ENCODE results near the gene AAK1. TPM values are rescaled to one million over a fixed set of nuclear protein-coding genes. Genes with fewer than 3 reads are reported as not detected.

AAK1 gene
- total RNA-seq, 1 experiment from 2014 or later: 75.8 TPM

- DNase-seq (ENCODE audit: unreplicated experiment): no peak
- intact Hi-C loops (cut with micrococcal nuclease): no loop called here
- H3K36me3 Mint-ChIP-seq (ENCODE audit: insufficient read depth, unreplicated experiment): peaks cover 20% of the 10 kb centered on the region
- no peaks in the 10 kb centered on the region for H3K27me3 Mint-ChIP-seq (ENCODE audit: insufficient read depth, unreplicated experiment)
- POLR2A ChIA-PET: no interaction called here
- H3K4me1 Mint-ChIP-seq (ENCODE audit: insufficient read depth, unreplicated experiment): no peaks in the 10 kb centered on the region
- no peaks in the 10 kb centered on the region for H3K9me3 Mint-ChIP-seq (ENCODE audit: unreplicated experiment)
- TF ChIP-seq CTCF (IDR thresholded peaks at IDR 0.05; ENCODE audit: unreplicated experiment): no peak
- no peak overlapping the region for H3K27ac Mint-ChIP-seq (ENCODE audit: low read depth, unreplicated experiment)
- H3K4me3 Mint-ChIP-seq (ENCODE audit: unreplicated experiment): no peak overlapping the region
- CTCF ChIA-PET: no interaction called here
- BruUV-seq (replicated peaks): no TSS peak
These were observed 143.6 kb downstream of the AAK1 start for GRCh38 chr2:69499966-69500365.

GRCh38 chr2:69499242-69499641 lies 144.3 kb downstream of the AAK1 start:
- no peaks in the 10 kb centered on the region for H3K4me1 Mint-ChIP-seq (ENCODE audit: insufficient read depth, unreplicated experiment)
- no peak for TF ChIP-seq CTCF (IDR thresholded peaks at IDR 0.05; ENCODE audit: unreplicated experiment)
- intact Hi-C loops (cut with micrococcal nuclease): no loop called here
- no peaks in the 10 kb centered on the region for H3K9me3 Mint-ChIP-seq (ENCODE audit: unreplicated experiment)
- no peak for DNase-seq (ENCODE audit: unreplicated experiment)
- no TSS peak for BruUV-seq (replicated peaks)
- H3K4me3 Mint-ChIP-seq (ENCODE audit: unreplicated experiment): no peak overlapping the region
- H3K36me3 Mint-ChIP-seq (ENCODE audit: insufficient read depth, unreplicated experiment): peaks cover 20% of the 10 kb centered on the region
- no peak overlapping the region for H3K27ac Mint-ChIP-seq (ENCODE audit: low read depth, unreplicated experiment)
- no peaks in the 10 kb centered on the region for H3K27me3 Mint-ChIP-seq (ENCODE audit: insufficient read depth, unreplicated experiment)
- POLR2A ChIA-PET: no interaction called here
- CTCF ChIA-PET: no interaction called here

GRCh38 chr2:69495861-69496260 lies 147.7 kb downstream of the AAK1 start:
- no peak for TF ChIP-seq CTCF (IDR thresholded peaks at IDR 0.05; ENCODE audit: unreplicated experiment)
- H3K36me3 Mint-ChIP-seq (ENCODE audit: insufficient read depth, unreplicated experiment): peaks cover 8% of the 10 kb centered on the region
- H3K4me3 Mint-ChIP-seq (ENCODE audit: unreplicated experiment): no peak overlapping the region
- H3K27ac Mint-ChIP-seq (ENCODE audit: low read depth, unreplicated experiment): no peak overlapping the region
- H3K4me1 Mint-ChIP-seq (ENCODE audit: insufficient read depth, unreplicated experiment): no peaks in the 10 kb centered on the region
- BruUV-seq (replicated peaks): no TSS peak
- POLR2A ChIA-PET: interaction anchor here (0.6 kb wide), 1 partner anchor 523 kb away, joined by 3 read pairs; no protein-coding TSS in a partner anchor
- H3K9me3 Mint-ChIP-seq (ENCODE audit: unreplicated experiment): no peaks in the 10 kb centered on the region
- H3K27me3 Mint-ChIP-seq (ENCODE audit: insufficient read depth, unreplicated experiment): no peaks in the 10 kb centered on the region
- intact Hi-C loops (cut with micrococcal nuclease): no loop called here
- CTCF ChIA-PET: interaction anchor here (0.6 to 1.5 kb wide), 3 partner anchors 14 to 570 kb away, joined by 3 to 6 read pairs (median 4); no protein-coding TSS in a partner anchor
- DNase-seq (ENCODE audit: unreplicated experiment): no peak

- BruUV-seq (replicated peaks): no TSS peak
- Mint-ChIP-seq H3K36me3 (ENCODE audit: insufficient read depth, unreplicated experiment) (peaks cover 10% of the 10 kb centered on the region), H3K4me1 (ENCODE audit: insufficient read depth, unreplicated experiment) (no peaks in the 10 kb centered on the region), H3K27ac (ENCODE audit: low read depth, unreplicated experiment) (no peak overlapping the region), H3K9me3 (ENCODE audit: unreplicated experiment) (no peaks in the 10 kb centered on the region), H3K4me3 (ENCODE audit: unreplicated experiment) (no peak overlapping the region), H3K27me3 (ENCODE audit: insufficient read depth, unreplicated experiment) (no peaks in the 10 kb centered on the region)
- ChIA-PET POLR2A (no interaction called here), CTCF (interaction anchor here (1.5 kb wide), 1 partner anchor 13 kb away, joined by 4 read pairs; no protein-coding TSS in a partner anchor)
- no peak for TF ChIP-seq CTCF (IDR thresholded peaks at IDR 0.05; ENCODE audit: unreplicated experiment)
- DNase-seq (ENCODE audit: unreplicated experiment): no peak
- intact Hi-C loops (cut with micrococcal nuclease): no loop called here
These were observed 148.5 kb downstream of the AAK1 start for GRCh38 chr2:69495008-69495407.

Data from MCF 10A (cell line).